SK-N-SH (cell line): ENCODE data around the gene MORN5.

Experiments used
- CTCF ChIP-seq: fragments of 200-600 bp; sonication (generic); IDR thresholded peaks from 2 replicates; pipeline ENCODE4 v1.6.1; 2017; ENCODE audit warnings: antibody characterized with exemption, mild to moderate bottlenecking, moderate library complexity
- EP300 ChIP-seq, 2 experiments: IDR thresholded peaks; 2 replicates each; pipeline versions ENCODE4 v1.4.0 to v1.6.1; 2012; ENCODE audit warnings: borderline replicate concordance in 1 of 2, low read depth in 1 of 2, low read length in 1 of 2
- FOXJ3 ChIP-seq: sonication (generic); formaldehyde crosslinking; IDR thresholded peaks from 2 replicates; pipeline ENCODE4 v1.5.1; 2020; ENCODE audit warnings: mild to moderate bottlenecking, missing genetic modification reagents
- PBX3 ChIP-seq: IDR thresholded peaks from 2 replicates; pipeline ENCODE4; 2012
- RCOR1 ChIP-seq: fragments of 150-350 bp; IDR thresholded peaks from 2 replicates; pipeline ENCODE4 v1.6.1; 2017; ENCODE audit warnings: antibody characterized with exemption, low read length
- RFX5 ChIP-seq: IDR thresholded peaks from 2 replicates; pipeline ENCODE4 v1.6.1; 2012; ENCODE audit warnings: mild to moderate bottlenecking, improper control_type of control experiment, low read length
- USF2 ChIP-seq: fragments of 150-350 bp; IDR thresholded peaks from 2 replicates; pipeline ENCODE4 v1.6.1; 2017; ENCODE audit warnings: antibody characterized with exemption, low read length, low read depth, borderline replicate concordance

GRCh38 chr9:122197426-122197825 lies 37.7 kb downstream of the MORN5 start:
- TF ChIP-seq RFX5 (no peak), RCOR1 (no peak), PBX3 (no peak), USF2 (no peak), EP300 (IDR thresholded peaks at IDR 0.05; ENCODE audit: borderline replicate concordance in 1 of 2, low read depth in 1 of 2, low read length in 1 of 2) (no peak), FOXJ3 (CRISPR knock-in tag) (no peak), CTCF (no peak)
